GM19438 (cell line): Measurements from ENCODE around the gene TPM4.
"Not testable (repeated sequence)": the region's sequence is repeated elsewhere in the genome, so short reads cannot be mapped to it uniquely, and the experiment has no call there.

Source experiments
- ATAC-seq: cut with Tn5 transposase; IDR thresholded peaks from one replicate; pipeline ENCODE4 v1.9.1; 2021; ENCODE audit warnings: low read depth; ENCODE audit not compliant: unreplicated experiment

TPM4 gene

DNA sequence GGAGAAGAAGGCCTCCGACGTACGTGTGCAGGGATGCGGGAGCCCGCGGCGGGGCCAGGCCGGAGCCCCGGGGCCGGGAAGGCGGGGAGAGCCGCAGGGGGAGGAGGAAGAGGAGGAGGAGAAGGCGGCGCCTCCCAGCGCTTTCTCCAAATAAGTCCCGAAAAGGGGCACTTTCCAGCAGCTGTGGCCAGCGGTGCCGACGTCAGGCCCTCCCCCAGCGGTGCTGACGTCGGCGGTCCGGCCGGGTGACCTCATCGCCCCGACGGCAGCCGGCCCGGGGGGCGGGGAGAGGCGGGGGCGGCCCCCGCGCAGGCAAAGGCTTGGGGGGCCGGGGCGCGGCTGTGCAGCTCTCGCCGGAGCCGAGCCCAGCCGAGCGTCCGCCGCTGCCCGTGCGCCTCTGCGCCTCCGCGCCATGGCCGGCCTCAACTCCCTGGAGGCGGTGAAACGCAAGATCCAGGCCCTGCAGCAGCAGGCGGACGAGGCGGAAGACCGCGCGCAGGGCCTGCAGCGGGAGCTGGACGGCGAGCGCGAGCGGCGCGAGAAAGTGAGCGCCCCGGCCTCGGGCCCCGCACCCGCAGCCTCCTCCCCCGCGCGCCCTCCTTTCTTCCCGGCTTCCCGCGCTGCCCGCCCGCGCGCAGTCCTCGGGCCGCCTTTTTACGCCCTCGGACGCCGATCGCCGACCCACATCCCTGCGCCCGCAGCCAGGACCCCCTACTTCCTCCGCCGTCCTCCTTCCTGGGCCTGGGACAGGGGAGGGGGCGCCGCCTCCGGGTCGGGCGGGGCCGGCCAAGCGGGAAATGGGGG is at the start of gene TPM4:
TPM4 (plus strand) TSS at position 342 of the 804 bp plus-strand sequence; CDS start at position 413, 71 bp downstream.
- ATAC-seq, result peak; percentile 51

GRCh38 chr19:16026756-16027155 is 49.5 kb upstream of the TPM4 start:
- ATAC-seq, result no peak

DNA sequence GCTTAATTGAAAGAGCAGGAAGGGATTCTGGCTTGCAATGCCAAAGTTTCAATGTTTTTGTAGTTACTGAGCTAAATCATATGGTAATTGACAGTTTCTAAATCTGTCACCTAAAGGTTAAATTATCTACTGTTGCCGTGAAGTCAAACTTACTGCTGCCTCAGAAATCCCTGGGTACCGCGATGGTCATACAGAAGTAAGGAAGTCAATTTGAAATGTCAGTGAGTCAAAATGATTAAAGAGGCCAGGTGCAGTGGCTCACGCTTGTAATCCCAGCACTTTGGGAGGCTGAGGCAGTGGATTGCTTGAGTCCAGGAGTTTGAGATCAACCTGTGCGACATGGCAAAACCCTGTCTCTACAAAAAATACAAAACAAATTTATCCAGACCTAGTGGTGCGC is 48.8 kb upstream of the TPM4 start:
- ATAC-seq, result no peak

DNA sequence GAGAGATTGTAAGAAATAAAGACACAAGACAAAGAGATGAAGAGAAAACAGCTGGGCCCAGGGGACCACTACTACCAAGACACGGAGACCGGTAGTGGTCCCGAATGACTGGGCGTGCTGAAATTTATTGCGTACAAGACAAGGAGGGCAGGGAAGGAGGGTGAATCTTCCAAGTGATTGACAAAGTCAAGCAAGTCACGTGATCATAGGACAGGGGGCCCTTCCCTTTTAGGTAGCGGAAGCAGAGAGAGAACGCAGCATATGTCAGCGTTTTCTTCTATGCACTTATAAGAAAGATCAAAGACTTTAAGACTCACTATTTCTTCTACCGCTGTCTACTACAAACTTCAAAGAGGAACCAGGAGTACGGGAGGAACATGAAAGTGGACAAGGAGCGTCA is 46.1 kb upstream of the TPM4 start:
- not testable (repeated sequence) for ATAC-seq

DNA sequence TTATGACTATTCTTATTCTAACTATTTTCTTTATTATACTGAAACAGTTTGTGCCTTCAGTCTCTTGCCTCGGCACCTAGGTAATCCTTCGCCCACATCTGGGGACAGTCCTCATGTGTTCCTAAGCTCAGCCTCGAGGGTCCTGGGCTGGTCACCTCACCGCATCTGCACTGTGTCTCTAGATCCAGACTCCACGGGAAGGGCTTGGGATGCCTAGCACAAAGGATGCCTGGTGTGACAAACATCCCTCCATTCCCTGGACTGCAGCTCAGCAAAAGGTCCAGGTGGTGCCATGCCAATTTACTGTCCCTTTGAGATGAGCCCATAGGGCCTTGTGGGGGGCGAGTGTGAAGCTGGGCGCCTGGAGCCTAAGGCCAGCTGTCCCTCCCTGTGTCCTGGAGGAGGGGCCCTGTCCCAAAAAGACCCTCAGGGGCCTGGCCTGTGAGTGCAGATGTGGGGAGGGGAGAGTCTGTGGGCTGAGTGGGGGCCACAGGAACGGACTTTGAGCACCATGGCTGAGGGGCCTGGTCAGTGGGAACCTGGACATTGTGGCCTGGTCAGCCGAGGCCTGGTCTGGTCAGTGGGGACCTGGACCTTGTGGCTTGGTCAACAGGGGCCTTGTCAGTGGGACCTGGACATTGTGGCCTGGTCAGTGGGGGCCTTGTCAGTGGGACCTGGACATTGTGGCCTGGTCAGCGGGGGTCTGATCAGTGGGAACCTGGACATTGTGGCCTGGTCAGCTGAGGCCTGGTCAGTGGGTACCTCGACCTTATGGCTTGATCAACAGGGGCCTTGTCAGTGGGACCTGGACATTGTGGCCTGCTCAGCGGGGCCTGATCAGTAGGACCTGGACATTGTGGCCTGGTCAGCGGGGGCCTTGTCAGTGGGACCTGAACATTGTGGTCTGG is 45.1 kb upstream of the TPM4 start:
- no peak for ATAC-seq

DNA sequence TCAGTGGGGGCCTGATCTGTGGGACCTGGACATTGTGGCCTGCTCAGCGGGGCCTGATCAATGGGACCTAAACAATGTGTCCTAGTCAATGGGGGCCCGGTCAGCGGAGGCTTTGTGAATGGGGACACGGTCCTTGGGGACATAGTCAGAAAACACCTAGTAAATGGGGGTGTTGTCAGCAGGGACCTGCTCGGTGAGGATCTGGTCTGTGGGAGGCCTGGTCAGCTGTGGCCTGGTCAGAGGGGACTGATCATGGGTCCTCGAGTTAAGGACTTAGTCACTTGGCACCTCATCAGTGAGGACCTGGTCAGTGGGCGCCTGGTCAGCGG is 44.5 kb upstream of the TPM4 start:
- ATAC-seq, result no peak

- no peak for ATAC-seq
Observed at GRCh38 chr19:16032509-16033135, 43.7 kb upstream of the TPM4 start.

- no peak for ATAC-seq
Observed at GRCh38 chr19:16033136-16033530, 43.2 kb upstream of the TPM4 start.

- ATAC-seq, result no peak
Observed at GRCh38 chr19:16033721-16034120, 42.6 kb upstream of the TPM4 start.

GRCh38 chr19:16034180-16034579 is 42.1 kb upstream of the TPM4 start:
- ATAC-seq, result no peak

DNA sequence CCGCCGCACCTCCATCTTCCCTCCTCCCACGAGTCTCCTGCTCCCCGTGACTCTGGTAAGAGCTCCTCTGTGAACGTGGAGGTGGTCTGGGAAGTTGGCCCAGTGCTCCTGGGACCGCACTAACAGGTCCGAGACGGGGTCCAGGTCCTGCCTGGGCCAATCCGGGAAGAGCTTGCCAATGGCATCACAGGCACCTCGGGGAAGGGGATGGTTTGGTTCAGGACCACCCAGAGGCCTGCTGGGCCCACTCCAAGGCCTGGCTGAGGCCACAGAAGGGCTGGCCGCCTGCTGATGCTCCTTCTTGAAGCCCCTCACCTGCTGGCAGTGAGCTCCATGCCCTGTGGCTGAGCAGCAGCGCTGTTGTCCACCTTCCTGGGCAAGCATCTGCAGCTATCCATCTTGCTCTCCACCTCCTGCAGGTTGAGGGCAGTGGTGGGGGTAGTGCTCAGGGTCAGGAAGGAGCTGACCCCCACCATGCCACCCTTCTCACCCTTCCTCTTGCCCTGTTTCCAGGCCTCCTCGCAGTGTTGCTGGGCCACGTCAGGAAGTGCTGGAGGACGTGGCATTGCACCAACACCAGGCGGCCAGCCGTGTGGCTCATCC is 41.2 kb upstream of the TPM4 start:
- ATAC-seq, result no peak

GRCh38 chr19:16035601-16036297 is 40.5 kb upstream of the TPM4 start:
- no peak for ATAC-seq

GRCh38 chr19:16036397-16036925 is 39.8 kb upstream of the TPM4 start:
- ATAC-seq, result no peak

- ATAC-seq, result no peak
Observed at GRCh38 chr19:16036941-16037340, 39.4 kb upstream of the TPM4 start.

GRCh38 chr19:16037424-16038195 is 38.7 kb upstream of the TPM4 start:
- ATAC-seq, result no peak

DNA sequence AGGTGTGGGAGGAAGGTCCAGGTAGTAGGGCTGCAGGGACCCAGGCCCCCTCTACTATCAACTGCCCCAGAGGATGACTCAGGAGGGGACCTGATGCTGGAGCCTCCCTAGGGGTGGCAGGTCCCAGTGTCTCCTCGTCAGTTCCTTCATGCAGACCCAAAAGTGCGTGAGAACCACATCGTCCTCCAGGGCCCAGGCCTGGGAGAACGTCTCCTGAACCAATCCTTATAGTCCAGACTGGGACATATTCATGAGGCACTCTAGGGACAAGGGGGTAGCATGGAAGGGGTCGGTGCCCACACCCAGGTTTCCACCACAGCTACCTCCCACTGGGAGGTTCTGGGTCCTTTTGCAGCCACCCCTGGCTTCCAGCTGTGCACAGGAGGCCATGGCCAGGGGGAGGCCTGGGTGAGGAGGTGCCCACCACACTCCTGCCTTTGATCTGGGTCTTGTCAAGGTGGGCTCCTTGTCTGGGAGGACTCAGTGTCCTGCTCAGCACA is 38.0 kb upstream of the TPM4 start:
- ATAC-seq, result no peak

GRCh38 chr19:16039081-16039480 is 37.2 kb upstream of the TPM4 start:
- ATAC-seq, result no peak

DNA sequence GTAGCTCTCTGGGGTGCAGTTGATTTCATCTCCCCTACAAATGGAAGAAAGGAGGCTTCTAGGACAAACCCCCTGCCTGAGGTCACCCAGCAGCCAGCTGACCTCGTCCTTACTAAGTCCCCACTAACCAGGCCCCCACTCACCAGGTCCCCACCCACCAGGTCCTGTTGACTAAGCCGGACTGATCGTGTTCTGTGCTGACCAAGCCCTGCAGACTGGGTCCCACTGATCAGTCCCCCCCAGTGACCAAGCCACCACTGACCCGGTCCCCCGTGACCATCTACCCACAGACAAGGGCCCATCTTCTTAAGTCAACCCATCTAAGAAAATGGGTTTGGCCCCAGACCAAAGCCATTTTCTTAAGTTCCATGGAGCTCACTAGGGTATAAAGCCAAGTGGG is 36.8 kb upstream of the TPM4 start:
- ATAC-seq, result no peak

DNA sequence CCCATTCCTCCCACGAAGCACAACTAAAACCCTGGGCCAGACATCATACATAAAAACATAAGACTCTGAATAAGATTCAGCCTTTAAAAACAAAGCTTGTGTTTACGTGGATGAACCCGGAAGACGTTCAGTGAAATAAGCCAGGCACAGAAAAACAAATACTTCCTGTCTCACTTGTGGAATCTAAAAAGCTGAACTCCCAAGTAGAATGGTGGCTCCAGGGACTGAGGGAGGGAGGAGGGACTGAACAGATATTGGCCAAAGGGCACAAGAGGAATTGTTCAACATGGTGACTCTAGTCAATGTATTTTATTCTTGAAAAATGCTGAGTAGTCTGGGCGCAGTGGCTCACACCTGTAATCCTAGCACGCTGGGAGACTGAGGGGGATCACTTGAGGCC is 35.7 kb upstream of the TPM4 start:
- no peak for ATAC-seq
